PC-9 (cell line): ENCODE results near the gene CDC42BPB.

Experiments used
- EZH2 ChIP-seq: fragments of 200-600 bp; sonication (generic); IDR thresholded peaks from 2 replicates; pipeline ENCODE4 v1.8.0; 2017; ENCODE audit warnings: antibody characterized with exemption, low read depth
- TF ChIP-seq, protein P1 (sequence below): fragments of 200-600 bp; sonication (generic); conservative IDR thresholded peaks from 2 replicates; pipeline ENCODE4 v1.6.1; 2017; ENCODE audit warnings: mixed run types, antibody characterized with exemption, mild to moderate bottlenecking, moderate library complexity

DNA sequence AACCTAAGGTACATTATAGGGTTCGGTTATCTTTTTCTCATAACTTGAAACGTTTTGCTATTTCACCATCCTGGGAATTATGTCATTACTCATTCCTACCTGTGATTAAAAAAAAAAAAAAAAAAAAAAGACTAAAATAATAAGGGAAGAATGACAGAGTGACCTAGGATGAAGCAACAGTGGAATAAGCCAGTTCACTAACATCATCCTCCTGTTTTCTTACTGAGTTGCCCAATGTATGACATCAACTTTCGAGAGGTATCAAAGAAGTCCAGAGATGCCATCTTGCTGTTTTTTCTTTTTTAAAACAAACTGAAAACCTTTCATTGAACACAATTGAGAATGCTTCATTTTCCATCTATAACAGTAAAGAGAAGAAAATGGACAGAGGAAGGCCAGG, 92.1 kb downstream of the CDC42BPB start:
- TF ChIP-seq, protein P1, sequence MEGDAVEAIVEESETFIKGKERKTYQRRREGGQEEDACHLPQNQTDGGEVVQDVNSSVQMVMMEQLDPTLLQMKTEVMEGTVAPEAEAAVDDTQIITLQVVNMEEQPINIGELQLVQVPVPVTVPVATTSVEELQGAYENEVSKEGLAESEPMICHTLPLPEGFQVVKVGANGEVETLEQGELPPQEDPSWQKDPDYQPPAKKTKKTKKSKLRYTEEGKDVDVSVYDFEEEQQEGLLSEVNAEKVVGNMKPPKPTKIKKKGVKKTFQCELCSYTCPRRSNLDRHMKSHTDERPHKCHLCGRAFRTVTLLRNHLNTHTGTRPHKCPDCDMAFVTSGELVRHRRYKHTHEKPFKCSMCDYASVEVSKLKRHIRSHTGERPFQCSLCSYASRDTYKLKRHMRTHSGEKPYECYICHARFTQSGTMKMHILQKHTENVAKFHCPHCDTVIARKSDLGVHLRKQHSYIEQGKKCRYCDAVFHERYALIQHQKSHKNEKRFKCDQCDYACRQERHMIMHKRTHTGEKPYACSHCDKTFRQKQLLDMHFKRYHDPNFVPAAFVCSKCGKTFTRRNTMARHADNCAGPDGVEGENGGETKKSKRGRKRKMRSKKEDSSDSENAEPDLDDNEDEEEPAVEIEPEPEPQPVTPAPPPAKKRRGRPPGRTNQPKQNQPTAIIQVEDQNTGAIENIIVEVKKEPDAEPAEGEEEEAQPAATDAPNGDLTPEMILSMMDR = no peak
- no peak for TF ChIP-seq EZH2
